HEK293 (cell line): Measurements from ENCODE around the gene MYO1C.

Experiments used
- CTCF ChIP-seq: fragments of 450-650 bp; formaldehyde crosslinking; IDR thresholded peaks from 2 replicates; pipeline ENCODE4 v1.5.1; 2016; ENCODE audit warnings: missing biosample characterization, missing genetic modification characterization
- ELK4 ChIP-seq: IDR thresholded peaks from 2 replicates; pipeline ENCODE4 v1.6.1; 2011; ENCODE audit warnings: mild to moderate bottlenecking, low read depth, low read length, borderline replicate concordance
- KLF10 ChIP-seq: fragments of 450-650 bp; IDR thresholded peaks from 2 replicates; pipeline ENCODE4 v1.5.1; 2018; ENCODE audit warnings: missing biosample characterization, mild to moderate bottlenecking, missing genetic modification characterization
- PBX3 ChIP-seq: sonication (generic); formaldehyde crosslinking; IDR thresholded peaks from 2 replicates; pipeline ENCODE4 v1.8.1; 2022; ENCODE audit warnings: mild to moderate bottlenecking, moderate library complexity, missing genetic modification reagents
- ZBTB21 ChIP-seq: fragments of 450-650 bp; formaldehyde crosslinking; IDR thresholded peaks from 2 replicates; pipeline ENCODE4 v1.5.1; 2017; ENCODE audit warnings: missing biosample characterization, missing genetic modification characterization
- ZBTB26 ChIP-seq: fragments of 450-650 bp; formaldehyde crosslinking; optimal IDR thresholded peaks from 2 replicates; pipeline ENCODE3; 2016; ENCODE audit warnings: missing biosample characterization, mild to moderate bottlenecking, missing genetic modification characterization
- ZNF132 ChIP-seq: fragments of 450-650 bp; formaldehyde crosslinking; IDR thresholded peaks from 2 replicates; pipeline ENCODE4 v1.5.1; 2017; ENCODE audit warnings: missing biosample characterization, missing genetic modification characterization, borderline replicate concordance
- ZNF146 ChIP-seq: fragments of 450-650 bp; formaldehyde crosslinking; IDR thresholded peaks from 2 replicates; pipeline ENCODE4 v1.5.1; 2016; ENCODE audit warnings: missing biosample characterization, missing genetic modification characterization
- ZNF24 ChIP-seq: fragments of 450-650 bp; formaldehyde crosslinking; IDR thresholded peaks from 2 replicates; pipeline ENCODE4 v1.5.1; 2016; ENCODE audit warnings: missing biosample characterization, missing genetic modification characterization
- ZNF274 ChIP-seq, 2 experiments: fragments of 200-500 bp in 1 of 2; fragments of 450-650 bp in 1 of 2; sonication (Bioruptor generic) in 1 of 2; formaldehyde crosslinking in 1 of 2; IDR thresholded peaks; 2 replicates each; pipeline versions ENCODE4 v1.5.1 to v1.6.1; 2014 to 2016; ENCODE audit warnings: borderline replicate concordance in 1 of 2, inconsistent platforms in 1 of 2, low read length in 1 of 2, missing biosample characterization in 1 of 2, missing genetic modification characterization in 1 of 2
- ZNF362 ChIP-seq: fragments of 450-650 bp; formaldehyde crosslinking; IDR thresholded peaks from 2 replicates; pipeline ENCODE4 v1.5.1; 2016; ENCODE audit warnings: missing biosample characterization, missing genetic modification characterization
- ZNF433 ChIP-seq: fragments of 450-650 bp; formaldehyde crosslinking; IDR thresholded peaks from 2 replicates; pipeline ENCODE4 v1.5.1; 2016; ENCODE audit warnings: missing biosample characterization, missing genetic modification characterization, low read depth
- ZNF561 ChIP-seq: fragments of 450-650 bp; IDR thresholded peaks from 2 replicates; pipeline ENCODE4 v1.5.1; 2018; ENCODE audit warnings: missing biosample characterization, missing genetic modification characterization, borderline replicate concordance
- ZNF664 ChIP-seq: fragments of 450-650 bp; formaldehyde crosslinking; IDR thresholded peaks from 2 replicates; pipeline ENCODE4 v1.5.1; 2016; ENCODE audit warnings: missing biosample characterization, missing genetic modification characterization

- TF ChIP-seq CTCF (tag by site-specific recombination) (no peak), ZNF146 (tag by site-specific recombination) (no peak), ZNF132 (tag by site-specific recombination) (no peak), ELK4 (no peak), ZNF274 (IDR thresholded peaks at IDR 0.05; ENCODE audit: low read length) (no peak), ZNF274 (tag by site-specific recombination; IDR thresholded peaks at IDR 0.05; ENCODE audit: borderline replicate concordance) (no peak), ZNF561 (no peak), PBX3 (no peak), ZNF664 (tag by site-specific recombination) (no peak), ZNF24 (tag by site-specific recombination) (no peak), ZBTB26 (no peak), ZBTB21 (tag by site-specific recombination) (no peak), KLF10 (tag by site-specific recombination) (no peak), ZNF362 (no peak), ZNF433 (tag by site-specific recombination) (no peak)
Measured at GRCh38 chr17:1414634-1415033, 77.9 kb downstream of the MYO1C start.
